ENCODE measurements around the gene DAP3. TPM values are rescaled to one million over a fixed set of nuclear protein-coding genes. Genes with fewer than 3 reads are reported as not detected.
"Not testable (repeated sequence)": the region's sequence is repeated elsewhere in the genome, so short reads cannot be mapped to it uniquely, and the experiment has no call there.

DAP3 gene
- total RNA-seq, 2 experiments from 2014 or later = 120 to 135 TPM

DNA sequence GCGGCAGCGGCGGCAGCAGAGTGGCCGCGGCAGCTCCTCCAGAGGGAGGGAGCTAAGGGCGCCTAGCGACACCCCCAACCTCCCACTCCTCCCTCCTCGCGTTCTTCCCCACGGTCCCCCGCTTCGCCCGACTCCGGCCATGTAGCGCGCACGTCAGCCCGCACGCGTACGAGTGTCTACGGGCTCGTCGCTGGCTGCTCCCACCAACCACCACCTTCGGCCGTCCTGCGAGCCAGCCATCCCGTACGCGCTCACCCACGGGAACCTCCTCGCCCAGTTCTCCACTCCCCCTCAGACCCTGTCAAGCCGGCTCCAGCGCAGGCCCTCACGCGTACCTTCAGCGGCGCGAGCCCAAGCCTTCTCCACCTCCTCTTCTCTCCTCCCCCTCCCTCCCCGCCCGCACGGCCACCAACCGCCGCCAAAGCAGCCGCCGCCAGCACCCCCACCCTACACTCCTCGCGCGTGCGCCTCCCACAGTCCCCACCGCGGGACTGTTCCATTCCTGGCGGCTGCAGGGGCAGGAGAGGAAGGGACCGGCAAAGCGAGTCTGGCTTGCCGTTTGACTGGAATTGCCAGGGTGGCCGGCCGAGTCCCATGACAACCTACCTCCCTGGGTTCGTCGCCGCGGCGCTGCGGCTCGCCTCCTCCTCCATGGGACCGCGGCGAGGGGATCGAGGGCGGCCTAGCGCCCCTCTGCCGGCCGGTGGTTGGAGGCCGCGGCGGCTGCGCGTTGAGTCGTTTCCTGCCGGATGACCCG is 389 bp upstream of the DAP3 start, which contains the start of gene YY1AP1:
YY1AP1 (minus strand) TSS at position 451 of the 757 bp plus-strand sequence. CDS start 8,338 bp downstream, outside the sequence.
- POLR2A ChIA-PET = interaction anchor here (0.6 kb wide), 2 partner anchors 171 to 629 kb away, joined by 5 to 6 read pairs; no protein-coding TSS in a partner anchor
- peak; percentile 81 for ATAC-seq
- H3K36me3 Mint-ChIP-seq (ENCODE audit: low read depth) = peaks cover 56% of the 10 kb centered on the region

DNA sequence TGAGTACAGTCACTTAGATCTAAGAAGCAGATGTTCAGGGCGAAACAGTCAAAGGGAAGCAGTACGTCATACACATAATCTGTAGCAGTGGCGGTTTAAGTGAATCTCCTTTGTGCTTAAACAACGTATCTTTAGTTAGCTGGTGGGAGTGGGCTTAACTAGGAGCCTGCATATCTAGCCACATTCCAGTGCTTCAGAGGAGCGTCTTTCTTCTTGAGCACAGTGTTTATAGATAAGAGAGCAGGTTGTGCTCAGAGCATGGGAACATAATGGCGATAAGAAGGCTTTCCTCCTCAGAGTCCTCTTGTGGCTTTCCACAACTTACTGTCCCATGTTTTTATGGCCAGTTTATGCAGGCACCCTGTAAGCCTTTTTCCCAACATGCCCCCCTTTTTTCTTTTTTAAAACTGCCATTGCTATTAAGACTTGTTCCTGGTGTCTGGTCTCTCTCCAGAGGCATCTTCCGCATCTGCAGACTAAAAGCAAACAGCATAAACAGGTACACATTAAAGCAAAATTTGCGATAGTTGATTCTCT is 3.2 kb downstream of the DAP3 start:
- DNase-seq (no peak), ATAC-seq (no peak)
- peaks cover 50% of the 10 kb centered on the region for H3K4me1 Mint-ChIP-seq (ENCODE audit: low read depth)
- H3K9me3 Mint-ChIP-seq (ENCODE audit: insufficient read depth) = no peaks in the 10 kb centered on the region
- H3K27ac Mint-ChIP-seq = no peak overlapping the region
- no peaks in the 10 kb centered on the region for H3K27me3 Mint-ChIP-seq (ENCODE audit: low read depth)
- POLR2A ChIA-PET = no interaction called here
- CTCF ChIA-PET = no interaction called here
- no peak overlapping the region for H3K4me3 Mint-ChIP-seq
- peaks cover 55% of the 10 kb centered on the region for H3K36me3 Mint-ChIP-seq (ENCODE audit: low read depth)

More for the DNA sequence above, 389 bp upstream of the DAP3 start, which contains the start of gene YY1AP1:
- peak; percentile 91 for DNase-seq
- CTCF ChIA-PET = interaction anchor here (1.0 kb wide), 1 partner anchor 41 kb away, joined by 3 read pairs; no protein-coding TSS in a partner anchor
- Mint-ChIP-seq H3K27ac (peak within 1 kb of the TSS; percentile 98), H3K4me3 (peak within 1 kb of the TSS; percentile 97), H3K4me1 (ENCODE audit: low read depth) (peaks cover 58% of the 10 kb centered on the region), H3K9me3 (ENCODE audit: insufficient read depth) (no peaks in the 10 kb centered on the region), H3K27me3 (ENCODE audit: low read depth) (no peaks in the 10 kb centered on the region)

DNA sequence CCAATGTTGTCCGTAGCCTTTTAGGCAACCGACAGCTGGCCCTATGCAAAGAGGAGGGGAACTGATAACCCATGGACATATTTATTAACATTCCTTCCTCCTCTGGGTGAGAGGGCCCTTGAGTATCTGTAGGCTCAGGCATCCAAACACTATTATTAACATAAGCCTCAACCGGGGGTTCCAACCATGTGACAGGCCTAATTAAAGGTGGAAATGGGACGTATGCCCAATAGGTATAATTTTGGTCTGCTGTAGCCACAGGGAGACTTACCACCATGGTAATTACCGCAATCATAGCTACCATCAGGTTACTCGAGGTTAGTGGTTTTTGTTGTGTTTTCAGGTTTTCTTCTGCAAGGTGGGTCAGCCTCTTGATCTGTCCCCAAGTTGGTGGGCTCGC is 5.3 kb downstream of the DAP3 start:
- no peaks in the 10 kb centered on the region for H3K27me3 Mint-ChIP-seq (ENCODE audit: low read depth)
- ATAC-seq (no peak), DNase-seq (no peak)
- H3K4me3 Mint-ChIP-seq = no peak overlapping the region
- H3K36me3 Mint-ChIP-seq (ENCODE audit: low read depth) = peaks cover 66% of the 10 kb centered on the region
- H3K27ac Mint-ChIP-seq = no peak overlapping the region
- H3K9me3 Mint-ChIP-seq (ENCODE audit: insufficient read depth) = no peaks in the 10 kb centered on the region
- ChIA-PET POLR2A (no interaction called here), CTCF (interaction anchor here (0.7 to 0.9 kb wide), 2 partner anchors 20 to 688 kb away, joined by 3 read pairs; no protein-coding TSS in a partner anchor)
- H3K4me1 Mint-ChIP-seq (ENCODE audit: low read depth) = peaks cover 53% of the 10 kb centered on the region

DNA sequence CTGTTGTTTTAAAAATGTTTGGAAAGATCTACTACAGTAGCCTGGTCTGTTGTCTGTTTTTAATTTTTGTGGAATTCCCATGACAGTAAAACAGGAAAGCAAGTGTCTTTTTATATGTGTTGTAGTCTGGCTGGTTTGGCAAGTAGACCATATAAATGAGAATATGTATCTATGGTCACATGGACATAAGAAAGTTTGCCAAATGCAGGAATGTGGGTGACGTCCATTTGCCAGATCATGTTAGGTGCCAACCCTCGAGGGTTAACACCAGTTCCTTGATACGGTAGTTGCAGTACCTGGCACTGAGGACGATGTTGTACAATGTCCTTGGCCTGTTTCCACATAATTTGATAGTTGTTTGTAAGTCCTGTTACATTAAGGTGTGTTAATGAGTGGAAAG is 6.2 kb downstream of the DAP3 start:
- no peaks in the 10 kb centered on the region for H3K9me3 Mint-ChIP-seq (ENCODE audit: insufficient read depth)
- H3K27ac Mint-ChIP-seq = no peak overlapping the region
- H3K4me1 Mint-ChIP-seq (ENCODE audit: low read depth) = peaks cover 50% of the 10 kb centered on the region

DNA sequence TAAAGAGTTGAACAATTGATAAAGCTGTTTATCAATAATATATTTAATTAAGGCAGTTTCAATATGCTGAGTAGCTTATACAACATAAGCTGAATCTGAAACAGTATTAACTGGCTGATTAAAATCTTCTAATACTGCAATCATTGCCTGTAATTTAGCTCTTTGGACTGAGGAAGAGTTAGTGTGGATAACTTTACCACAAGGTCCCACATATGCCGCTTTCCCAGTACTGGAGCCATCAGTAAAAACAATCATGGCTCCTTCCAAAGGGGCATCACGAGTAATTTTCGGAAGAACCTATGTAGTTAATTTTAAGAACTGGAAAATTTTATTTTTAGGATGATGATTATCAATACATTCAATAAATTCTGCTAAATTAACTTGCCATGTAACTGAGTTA is 6.7 kb downstream of the DAP3 start:
- no peaks in the 10 kb centered on the region for H3K9me3 Mint-ChIP-seq (ENCODE audit: insufficient read depth)
- H3K27ac Mint-ChIP-seq = no peak overlapping the region
- no peak for DNase-seq
- ChIA-PET POLR2A (no interaction called here), CTCF (no interaction called here)
- peaks cover 45% of the 10 kb centered on the region for H3K4me1 Mint-ChIP-seq (ENCODE audit: low read depth)
- H3K36me3 Mint-ChIP-seq (ENCODE audit: low read depth) = peaks cover 58% of the 10 kb centered on the region
- no peaks in the 10 kb centered on the region for H3K27me3 Mint-ChIP-seq (ENCODE audit: low read depth)
- ATAC-seq = no peak
- H3K4me3 Mint-ChIP-seq = no peak overlapping the region

More for the DNA sequence above, 6.2 kb downstream of the DAP3 start:
- H3K27me3 Mint-ChIP-seq (ENCODE audit: low read depth) = no peaks in the 10 kb centered on the region
- no peak overlapping the region for H3K4me3 Mint-ChIP-seq
- POLR2A ChIA-PET = no interaction called here
- ATAC-seq (no peak), DNase-seq (no peak)
- CTCF ChIA-PET = no interaction called here
- peaks cover 61% of the 10 kb centered on the region for H3K36me3 Mint-ChIP-seq (ENCODE audit: low read depth)

DNA sequence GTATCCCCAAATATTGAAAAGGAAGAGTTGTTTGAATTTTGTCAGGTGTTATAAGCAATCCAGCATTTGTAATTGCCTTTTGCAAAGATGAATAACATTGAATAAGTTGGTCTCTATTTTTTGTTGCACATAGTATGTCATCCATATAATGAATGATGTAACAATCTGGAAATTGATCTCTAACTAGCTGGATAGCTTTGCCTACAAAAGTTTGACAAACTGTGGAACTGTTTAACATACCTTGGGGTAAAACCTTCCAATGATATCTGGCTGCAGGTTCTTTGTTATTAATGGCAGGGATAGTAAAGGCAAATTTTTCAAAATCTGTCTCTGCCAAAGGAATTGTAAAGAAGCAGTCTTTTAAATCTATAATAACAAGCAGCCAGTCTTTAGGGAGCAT is 7.6 kb downstream of the DAP3 start:
- Mint-ChIP-seq H3K27ac (no peak overlapping the region), H3K27me3 (ENCODE audit: low read depth) (no peaks in the 10 kb centered on the region), H3K36me3 (ENCODE audit: low read depth) (peaks cover 52% of the 10 kb centered on the region), H3K4me1 (ENCODE audit: low read depth) (peaks cover 38% of the 10 kb centered on the region), H3K4me3 (no peak overlapping the region), H3K9me3 (ENCODE audit: insufficient read depth) (no peaks in the 10 kb centered on the region)
- ChIA-PET CTCF (no interaction called here), POLR2A (no interaction called here)
- DNase-seq (no peak), ATAC-seq (no peak)

DNA sequence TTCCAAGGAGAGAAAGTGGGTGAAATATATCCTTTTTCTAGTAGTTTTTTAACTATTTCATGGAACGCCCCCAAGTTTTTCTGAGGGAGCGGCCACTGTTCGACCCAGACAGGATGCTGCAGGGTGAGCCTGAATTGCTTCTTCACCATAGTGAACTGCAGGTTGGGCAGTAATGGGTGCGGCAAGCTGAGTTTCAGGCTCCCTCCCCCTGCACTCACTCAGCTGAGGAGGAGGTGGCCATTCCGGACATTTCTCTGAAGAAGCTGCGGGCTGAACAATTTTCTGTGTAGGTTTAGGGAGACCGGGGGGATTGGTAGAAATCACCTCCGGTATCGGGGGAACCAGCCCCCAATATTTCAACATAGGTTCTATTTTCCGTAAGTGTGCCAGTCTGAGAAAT is 8.2 kb downstream of the DAP3 start:
- H3K4me1 Mint-ChIP-seq (ENCODE audit: low read depth) = peaks cover 33% of the 10 kb centered on the region
- no peaks in the 10 kb centered on the region for H3K27me3 Mint-ChIP-seq (ENCODE audit: low read depth)
- CTCF ChIA-PET = no interaction called here
- DNase-seq (no peak), ATAC-seq (no peak)
- POLR2A ChIA-PET = no interaction called here
- peaks cover 47% of the 10 kb centered on the region for H3K36me3 Mint-ChIP-seq (ENCODE audit: low read depth)
- no peaks in the 10 kb centered on the region for H3K9me3 Mint-ChIP-seq (ENCODE audit: insufficient read depth)
- H3K4me3 Mint-ChIP-seq = no peak overlapping the region
- H3K27ac Mint-ChIP-seq = no peak overlapping the region

DNA sequence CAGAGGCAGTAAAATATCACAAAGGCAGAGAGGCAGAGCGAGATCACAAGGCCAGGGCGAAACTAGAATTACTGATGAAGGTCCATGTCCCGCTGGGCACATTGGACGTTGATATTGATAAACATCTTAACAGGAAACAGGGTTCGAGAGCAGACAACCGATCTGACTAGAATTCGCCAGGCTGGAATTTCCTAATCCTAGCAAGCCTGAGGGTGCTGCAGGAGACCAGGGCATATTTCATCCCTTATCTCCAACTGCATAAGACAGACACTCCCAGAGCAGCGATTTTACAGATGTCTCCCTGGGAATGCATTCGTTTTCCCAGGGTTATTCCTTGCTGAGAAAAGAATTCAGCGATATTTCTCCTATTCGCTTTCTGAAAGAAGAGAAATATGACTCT is 8.7 kb downstream of the DAP3 start:
- Mint-ChIP-seq H3K36me3 (ENCODE audit: low read depth) (peaks cover 41% of the 10 kb centered on the region), H3K4me1 (ENCODE audit: low read depth) (peaks cover 30% of the 10 kb centered on the region)
- ATAC-seq; DNase-seq; H3K4me3 Mint-ChIP-seq; H3K27ac Mint-ChIP-seq; H3K9me3 Mint-ChIP-seq (ENCODE audit: insufficient read depth); POLR2A ChIA-PET; H3K27me3 Mint-ChIP-seq (ENCODE audit: low read depth); CTCF ChIA-PET: not testable (repeated sequence)

DNA sequence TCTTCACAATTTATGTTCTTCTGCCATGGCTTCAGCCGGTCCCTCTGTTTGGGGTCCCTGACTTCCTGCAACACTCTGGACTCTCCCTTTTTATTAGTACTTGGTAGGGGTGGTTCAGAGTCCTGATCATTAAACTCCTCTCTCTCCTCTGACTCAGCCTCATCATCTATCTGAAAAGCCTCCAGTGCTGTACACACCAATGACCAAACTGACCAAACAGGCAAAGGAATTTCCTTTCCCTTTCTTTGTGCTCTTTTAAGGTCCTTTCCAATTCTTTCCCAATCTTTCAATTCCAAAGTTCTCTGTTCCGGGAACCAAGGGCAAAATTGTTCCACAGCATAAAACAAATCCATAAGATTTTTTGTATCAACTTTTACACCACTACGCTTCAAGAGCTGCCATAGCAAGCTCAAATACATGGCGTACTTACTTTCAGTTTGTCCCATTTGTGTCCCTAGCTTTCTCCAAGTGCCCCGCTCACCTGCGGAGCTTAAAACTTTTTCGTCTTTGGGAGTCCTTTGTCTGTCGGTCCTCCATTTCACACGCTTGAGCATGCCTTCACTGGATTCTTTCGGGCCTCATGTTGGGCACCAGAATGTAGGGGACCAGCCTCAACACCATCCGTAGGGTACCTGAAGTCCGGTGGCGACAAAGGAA is 9.6 kb downstream of the DAP3 start:
- ChIA-PET CTCF (no interaction called here), POLR2A (no interaction called here)
- Mint-ChIP-seq H3K27ac (no peak overlapping the region), H3K36me3 (ENCODE audit: low read depth) (peaks cover 35% of the 10 kb centered on the region), H3K27me3 (ENCODE audit: low read depth) (no peaks in the 10 kb centered on the region), H3K4me3 (no peak overlapping the region), H3K4me1 (ENCODE audit: low read depth) (peaks cover 27% of the 10 kb centered on the region), H3K9me3 (ENCODE audit: insufficient read depth) (no peaks in the 10 kb centered on the region)
- ATAC-seq = no peak
- no peak for DNase-seq

DNA sequence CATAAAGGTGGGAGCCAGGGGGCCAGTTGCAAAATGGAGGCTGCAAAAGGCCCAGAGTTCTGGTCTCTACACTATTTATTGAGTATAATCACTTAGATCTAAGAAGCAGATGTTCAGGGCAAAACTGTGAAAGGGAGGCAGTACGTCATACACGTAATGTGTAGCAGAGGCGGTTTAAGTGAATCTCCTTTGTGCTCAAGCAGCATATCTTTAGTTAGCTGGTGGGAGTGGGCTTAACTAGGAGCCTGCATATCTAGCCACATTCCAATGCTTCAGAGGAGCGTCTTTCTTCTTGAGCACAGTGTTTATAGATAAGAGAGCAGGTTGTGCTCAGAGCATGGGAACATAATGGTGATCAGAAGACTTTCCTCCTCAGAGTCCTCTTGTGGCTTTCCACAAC is 10.2 kb downstream of the DAP3 start:
- peaks cover 33% of the 10 kb centered on the region for H3K36me3 Mint-ChIP-seq (ENCODE audit: low read depth)
- POLR2A ChIA-PET; H3K4me3 Mint-ChIP-seq; ATAC-seq; H3K27ac Mint-ChIP-seq; CTCF ChIA-PET; DNase-seq; H3K9me3 Mint-ChIP-seq (ENCODE audit: insufficient read depth); H3K27me3 Mint-ChIP-seq (ENCODE audit: low read depth): not testable (repeated sequence)
- peaks cover 24% of the 10 kb centered on the region for H3K4me1 Mint-ChIP-seq (ENCODE audit: low read depth)

DNA sequence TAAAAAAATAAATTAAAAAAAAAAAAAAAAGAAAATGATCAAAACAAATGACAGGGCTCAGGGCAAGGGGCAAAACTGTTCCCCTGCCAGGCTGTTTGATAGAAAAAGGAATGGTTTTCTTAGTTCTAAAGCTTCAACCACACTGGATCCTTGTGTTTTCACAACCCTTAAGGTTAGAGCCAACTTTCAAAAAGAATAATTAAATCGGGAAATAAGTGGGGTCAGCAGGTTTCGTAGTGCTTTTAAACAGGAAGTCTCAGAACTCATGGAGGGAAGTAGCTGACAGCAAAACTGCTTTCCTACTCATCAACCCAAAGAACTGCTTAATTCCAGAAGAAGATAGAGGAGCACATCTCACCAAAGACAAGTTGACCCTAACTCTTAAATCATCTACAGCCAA is 12.8 kb downstream of the DAP3 start:
- CTCF ChIA-PET, H3K27ac Mint-ChIP-seq: not testable (repeated sequence)

DNA sequence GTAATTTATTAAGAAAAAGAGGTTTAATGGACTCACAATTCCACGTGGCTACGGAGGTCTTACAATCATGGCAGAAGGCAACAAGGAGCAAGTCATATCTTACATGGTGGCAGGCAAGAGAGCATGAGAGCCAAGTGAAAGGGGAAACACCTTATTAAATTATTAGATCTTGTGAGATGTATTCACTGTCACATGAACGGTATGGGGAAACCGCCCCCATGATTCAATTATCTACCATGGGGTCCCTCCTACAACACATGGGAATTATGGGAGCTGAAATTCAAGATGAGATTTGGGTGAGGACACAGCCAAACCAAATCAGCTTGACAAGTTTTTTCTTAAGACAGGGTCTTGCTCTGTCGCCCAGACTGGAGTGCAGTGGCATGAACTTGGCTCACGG is 14.3 kb downstream of the DAP3 start:
- H3K4me1 Mint-ChIP-seq (ENCODE audit: low read depth) = peaks cover 8% of the 10 kb centered on the region
- no peak overlapping the region for H3K4me3 Mint-ChIP-seq
- DNase-seq = no peak
- peaks cover 12% of the 10 kb centered on the region for H3K36me3 Mint-ChIP-seq (ENCODE audit: low read depth)
- POLR2A ChIA-PET = no interaction called here
- H3K27ac Mint-ChIP-seq = no peak overlapping the region
- H3K9me3 Mint-ChIP-seq (ENCODE audit: insufficient read depth) = no peaks in the 10 kb centered on the region
- ATAC-seq = no peak
- CTCF ChIA-PET = no interaction called here
- no peaks in the 10 kb centered on the region for H3K27me3 Mint-ChIP-seq (ENCODE audit: low read depth)

More for the DNA sequence above, 12.8 kb downstream of the DAP3 start:
- POLR2A ChIA-PET; H3K9me3 Mint-ChIP-seq (ENCODE audit: insufficient read depth); H3K27me3 Mint-ChIP-seq (ENCODE audit: low read depth); H3K4me3 Mint-ChIP-seq; H3K4me1 Mint-ChIP-seq (ENCODE audit: low read depth); ATAC-seq; DNase-seq: not testable (repeated sequence)
- H3K36me3 Mint-ChIP-seq (ENCODE audit: low read depth) = peaks cover 16% of the 10 kb centered on the region
